Stimulated activated CD4-positive, alpha-beta T cell treated with anti-CD3 and anti-CD28 coated beads, Interleukin-4, amount 100 ng/mL, for 1 hour (primary cell): ENCODE measurements around the gene RASGRF2.

Source experiments
- DNase-seq: peaks from one replicate; pipeline ENCODE4 v3.0.0-alpha.2; 2020

RASGRF2 gene

GRCh38 chr5:81181576-81182316 is 221.6 kb downstream of the RASGRF2 start:
- DNase-seq = no peak

GRCh38 chr5:81182396-81183390 is 222.5 kb downstream of the RASGRF2 start:
- no peak for DNase-seq

- DNase-seq = no peak
Measured at GRCh38 chr5:81183811-81184748, 223.9 kb downstream of the RASGRF2 start.

- no peak for DNase-seq
Measured at GRCh38 chr5:81184749-81185110, 224.6 kb downstream of the RASGRF2 start.

- no peak for DNase-seq
Measured at GRCh38 chr5:81187885-81188284, 227.7 kb downstream of the RASGRF2 start.

- DNase-seq = no peak
Measured at GRCh38 chr5:81188962-81189361, 228.8 kb downstream of the RASGRF2 start.

GRCh38 chr5:81189875-81190498 is 229.8 kb downstream of the RASGRF2 start:
- no peak for DNase-seq

GRCh38 chr5:81191726-81192372 is 231.7 kb downstream of the RASGRF2 start:
- DNase-seq = no peak

- no peak for DNase-seq
Measured at GRCh38 chr5:81192373-81192750, 232.2 kb downstream of the RASGRF2 start.

- DNase-seq = peak; percentile 85
Measured at GRCh38 chr5:81194633-81195334, 234.6 kb downstream of the RASGRF2 start.

- no peak for DNase-seq
Measured at GRCh38 chr5:81195335-81195929, 235.3 kb downstream of the RASGRF2 start.

- DNase-seq = no peak
Measured at GRCh38 chr5:81202655-81203054, 242.5 kb downstream of the RASGRF2 start.

- DNase-seq = no peak
Measured at GRCh38 chr5:81203729-81204128, 243.6 kb downstream of the RASGRF2 start.

GRCh38 chr5:81204205-81204604 is 244.0 kb downstream of the RASGRF2 start:
- no peak for DNase-seq

GRCh38 chr5:81205058-81205457 is 244.9 kb downstream of the RASGRF2 start:
- DNase-seq = no peak

GRCh38 chr5:81207009-81207408 is 246.8 kb downstream of the RASGRF2 start:
- no peak for DNase-seq

GRCh38 chr5:81208904-81209303 is 248.7 kb downstream of the RASGRF2 start:
- DNase-seq = no peak

GRCh38 chr5:81209386-81209785 is 249.2 kb downstream of the RASGRF2 start:
- no peak for DNase-seq

- DNase-seq = no peak
Measured at GRCh38 chr5:81209869-81210493, 249.8 kb downstream of the RASGRF2 start.

GRCh38 chr5:81212211-81212751 is 252.1 kb downstream of the RASGRF2 start:
- DNase-seq = no peak
